ENCODE data around the gene C12orf60. TPM values are rescaled to one million over a fixed set of nuclear protein-coding genes. Genes with fewer than 3 reads are reported as not detected.

The C12orf60 gene
- total RNA-seq, 1 experiment from 2014 or later = 1.9 TPM

DNA sequence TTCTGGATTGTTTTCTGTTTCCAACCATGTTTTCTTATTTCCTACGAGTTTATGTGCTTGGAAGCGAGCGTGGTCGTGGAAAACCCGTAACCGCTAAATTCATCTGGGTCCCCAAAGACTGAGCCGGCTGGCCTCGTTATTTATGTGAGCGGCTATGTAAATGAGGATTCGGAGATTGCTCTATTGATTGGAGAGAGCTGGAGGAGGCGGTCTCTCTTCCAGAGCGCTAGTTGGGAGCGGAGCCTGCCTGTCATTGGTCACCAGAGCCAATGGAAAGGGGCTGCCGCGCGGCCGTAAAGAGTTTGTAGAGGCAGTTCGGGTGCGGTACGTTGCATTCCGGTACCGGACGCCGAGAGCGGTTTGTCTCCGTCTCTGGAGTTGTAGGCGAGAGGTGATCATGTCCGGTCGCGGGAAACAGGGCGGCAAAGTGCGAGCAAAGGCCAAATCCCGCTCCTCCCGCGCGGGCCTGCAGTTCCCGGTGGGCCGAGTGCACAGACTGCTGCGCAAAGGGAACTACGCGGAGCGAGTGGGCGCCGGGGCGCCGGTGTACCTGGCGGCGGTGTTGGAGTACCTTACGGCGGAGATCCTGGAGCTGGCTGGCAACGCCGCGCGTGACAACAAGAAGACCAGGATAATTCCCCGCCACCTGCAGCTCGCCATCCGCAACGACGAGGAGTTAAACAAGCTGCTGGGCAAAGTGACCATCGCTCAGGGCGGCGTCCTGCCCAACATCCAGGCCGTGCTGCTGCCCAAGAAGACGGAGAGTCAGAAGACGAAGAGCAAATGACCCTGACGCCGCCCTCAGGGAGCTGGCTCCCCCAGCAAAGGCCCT, 29.2 kb upstream of the C12orf60 start:
- no peaks in the 10 kb centered on the region for H3K79me1 ChIP-seq (ENCODE audit: insufficient read depth, low read depth, low read length, poor library complexity, severe bottlenecking)
- Mint-ChIP-seq H3K27ac (peak overlapping the region; percentile 88 to 98 (median 94)), H3K36me3 (ENCODE audit: insufficient read depth in 1 of 3, low read depth in 3 of 3) (peaks cover 0 to 5% (median 0%) of the 10 kb centered on the region in 3 experiments; a peak in 3 of 7 replicates), H3K27me3 (ENCODE audit: low read depth) (peaks cover 5% of the 10 kb centered on the region; the same call in 1 of the 2 replicates), H3K4me1 (peaks cover 37 to 45% of the 10 kb centered on the region in 2 experiments), H3K9me3 (no peaks in the 10 kb centered on the region; a peak in 1 of 5 replicates), H3K4me3 (peak overlapping the region; percentile 96 to 98)
- no peak overlapping the region for H2AFZ ChIP-seq (ENCODE audit: low read length)
- no peak overlapping the region for H2BK15ac ChIP-seq (ENCODE audit: low read depth, low read length)
- H3K14ac ChIP-seq (ENCODE audit: insufficient read depth, low read length) = peak overlapping the region; percentile 84
- no peak overlapping the region for H2BK120ac ChIP-seq (ENCODE audit: low read depth, low read length, poor library complexity, severe bottlenecking)
- H4K91ac ChIP-seq (ENCODE audit: insufficient read length, low read depth, low read length) = no peak overlapping the region
- no CpG with 5 or more reads among the region's 67 CpGs for WGBS (ENCODE audit: extremely low coverage, insufficient read length, low lambda C conversion rate)
- no peak overlapping the region for H2BK12ac ChIP-seq (ENCODE audit: insufficient read length, low read depth, low read length)
- no peak overlapping the region for H3K27ac ChIP-seq (ENCODE audit: insufficient read length, low read depth, low read length)
- H3K79me2 ChIP-seq (ENCODE audit: insufficient read depth, low read length) = no peaks in the 10 kb centered on the region; the same call in 1 of the 2 replicates
- peaks cover 3% of the 10 kb centered on the region for H4K20me1 ChIP-seq (ENCODE audit: control insufficient read depth, insufficient read depth, insufficient read length)
- H3K56ac ChIP-seq (ENCODE audit: insufficient read length, low read depth, low read length) = no peak overlapping the region
- no peak overlapping the region for H2BK20ac ChIP-seq (ENCODE audit: low read depth, low read length, poor library complexity, severe bottlenecking)
- H3K18ac ChIP-seq (ENCODE audit: insufficient read length, low read depth, low read length) = peak overlapping the region; percentile 65
- peak overlapping the region; percentile 75 for H3K4me2 ChIP-seq (ENCODE audit: insufficient read depth, insufficient read length, low read length)
- TF ChIP-seq, protein P1, sequence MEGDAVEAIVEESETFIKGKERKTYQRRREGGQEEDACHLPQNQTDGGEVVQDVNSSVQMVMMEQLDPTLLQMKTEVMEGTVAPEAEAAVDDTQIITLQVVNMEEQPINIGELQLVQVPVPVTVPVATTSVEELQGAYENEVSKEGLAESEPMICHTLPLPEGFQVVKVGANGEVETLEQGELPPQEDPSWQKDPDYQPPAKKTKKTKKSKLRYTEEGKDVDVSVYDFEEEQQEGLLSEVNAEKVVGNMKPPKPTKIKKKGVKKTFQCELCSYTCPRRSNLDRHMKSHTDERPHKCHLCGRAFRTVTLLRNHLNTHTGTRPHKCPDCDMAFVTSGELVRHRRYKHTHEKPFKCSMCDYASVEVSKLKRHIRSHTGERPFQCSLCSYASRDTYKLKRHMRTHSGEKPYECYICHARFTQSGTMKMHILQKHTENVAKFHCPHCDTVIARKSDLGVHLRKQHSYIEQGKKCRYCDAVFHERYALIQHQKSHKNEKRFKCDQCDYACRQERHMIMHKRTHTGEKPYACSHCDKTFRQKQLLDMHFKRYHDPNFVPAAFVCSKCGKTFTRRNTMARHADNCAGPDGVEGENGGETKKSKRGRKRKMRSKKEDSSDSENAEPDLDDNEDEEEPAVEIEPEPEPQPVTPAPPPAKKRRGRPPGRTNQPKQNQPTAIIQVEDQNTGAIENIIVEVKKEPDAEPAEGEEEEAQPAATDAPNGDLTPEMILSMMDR (conservative IDR thresholded peaks at IDR 0.05) = no peak
- no peak overlapping the region for H2AK5ac ChIP-seq (ENCODE audit: insufficient read length, low read length)
- H4K8ac ChIP-seq (replicated peaks; ENCODE audit: insufficient read length, low read depth, low read length) = no peak overlapping the region
- no peak overlapping the region for H3K23ac ChIP-seq (ENCODE audit: insufficient read length, low read depth, low read length)
- H4K5ac ChIP-seq (ENCODE audit: insufficient read length, low read depth, low read length) = no peak overlapping the region
- H3K9ac ChIP-seq (ENCODE audit: extremely low read depth, insufficient read length, low read length) = peak overlapping the region; percentile 76
- H3T11ph ChIP-seq (ENCODE audit: low read length) = no peak overlapping the region
- peak; percentile 98 for DNase-seq
- no peak overlapping the region for H2BK5ac ChIP-seq (ENCODE audit: insufficient read length, low read length)
- peaks cover 17% of the 10 kb centered on the region for H3K23me2 ChIP-seq (ENCODE audit: insufficient read length, low read depth, low read length, poor library complexity, severe bottlenecking)
- no peaks in the 10 kb centered on the region for H3K9me3 ChIP-seq (ENCODE audit: control insufficient read depth, low read depth, low read length)
- H3K4me1 ChIP-seq (ENCODE audit: insufficient read depth, low read length) = no peaks in the 10 kb centered on the region
- no peaks in the 10 kb centered on the region for H3K27me3 ChIP-seq (ENCODE audit: insufficient read depth, low read length)
- no peak overlapping the region for H3K4ac ChIP-seq (ENCODE audit: low read depth, low read length)
